RWPE1 (cell line): ENCODE measurements around the gene HIVEP3.

Experiments used
- CTCF ChIA-PET: fragments of 350-600 bp; sonication (Branson Sonifier 250); formaldehyde crosslinking; extraction: SDS; loops from one replicate; lab custom pipeline; 2021; lab: Yijun Ruan, JAX
- POLR2A ChIA-PET: fragments of 400-600 bp; formaldehyde crosslinking; extraction: SDS; loops from one replicate; lab custom pipeline; 2020; ENCODE audit warnings: antibody characterized with exemption; ENCODE audit not compliant: low non-redundant PET; lab: Yijun Ruan, JAX
- DNase-seq: peaks from one replicate; pipeline ENCODE4 v3.0.0; 2012; ENCODE audit warnings: low spot score
- H3K27ac ChIP-seq: fragments of 450-650 bp; 2 replicates; pipeline ENCODE4 v1.5.1; 2017
- TF ChIP-seq, protein P1 (sequence below): fragments of 450-650 bp; conservative IDR thresholded peaks from 2 replicates; pipeline ENCODE4 v1.5.1; 2017; ENCODE audit warnings: low read depth, mild to moderate bottlenecking

HIVEP3 gene

GRCh38 chr1:41902159-41902577 is 16.6 kb downstream of the HIVEP3 start:
- H3K27ac ChIP-seq, result peak overlapping the region; percentile 76

GRCh38 chr1:41901551-41901950 is 17.2 kb downstream of the HIVEP3 start:
- H3K27ac ChIP-seq, result peak overlapping the region; percentile 76
- TF ChIP-seq, protein P1, sequence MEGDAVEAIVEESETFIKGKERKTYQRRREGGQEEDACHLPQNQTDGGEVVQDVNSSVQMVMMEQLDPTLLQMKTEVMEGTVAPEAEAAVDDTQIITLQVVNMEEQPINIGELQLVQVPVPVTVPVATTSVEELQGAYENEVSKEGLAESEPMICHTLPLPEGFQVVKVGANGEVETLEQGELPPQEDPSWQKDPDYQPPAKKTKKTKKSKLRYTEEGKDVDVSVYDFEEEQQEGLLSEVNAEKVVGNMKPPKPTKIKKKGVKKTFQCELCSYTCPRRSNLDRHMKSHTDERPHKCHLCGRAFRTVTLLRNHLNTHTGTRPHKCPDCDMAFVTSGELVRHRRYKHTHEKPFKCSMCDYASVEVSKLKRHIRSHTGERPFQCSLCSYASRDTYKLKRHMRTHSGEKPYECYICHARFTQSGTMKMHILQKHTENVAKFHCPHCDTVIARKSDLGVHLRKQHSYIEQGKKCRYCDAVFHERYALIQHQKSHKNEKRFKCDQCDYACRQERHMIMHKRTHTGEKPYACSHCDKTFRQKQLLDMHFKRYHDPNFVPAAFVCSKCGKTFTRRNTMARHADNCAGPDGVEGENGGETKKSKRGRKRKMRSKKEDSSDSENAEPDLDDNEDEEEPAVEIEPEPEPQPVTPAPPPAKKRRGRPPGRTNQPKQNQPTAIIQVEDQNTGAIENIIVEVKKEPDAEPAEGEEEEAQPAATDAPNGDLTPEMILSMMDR, result no peak
- POLR2A ChIA-PET, result no interaction called here
- no peak for DNase-seq
- CTCF ChIA-PET, result no interaction called here

More at GRCh38 chr1:41902159-41902577, 16.6 kb downstream of the HIVEP3 start:
- TF ChIP-seq, protein P1, result no peak
- peak; percentile 46 for DNase-seq
- ChIA-PET POLR2A (no interaction called here), CTCF (no interaction called here)

GRCh38 chr1:41900603-41901444 is 17.9 kb downstream of the HIVEP3 start:
- TF ChIP-seq, protein P1, result no peak
- POLR2A ChIA-PET, result no interaction called here
- CTCF ChIA-PET, result interaction anchor here (0.7 kb wide), 1 partner anchor 9 kb away, joined by 4 read pairs; no protein-coding TSS in a partner anchor
- DNase-seq, result peak; percentile 93
- H3K27ac ChIP-seq, result peak overlapping the region; percentile 76

GRCh38 chr1:41898191-41898713 is 20.5 kb downstream of the HIVEP3 start:
- POLR2A ChIA-PET, result no interaction called here

GRCh38 chr1:41895552-41895951 is 23.2 kb downstream of the HIVEP3 start:
- ChIA-PET CTCF (interaction anchor here (0.6 kb wide), 1 partner anchor 508 kb away, joined by 6 read pairs; no protein-coding TSS in a partner anchor), POLR2A (no interaction called here)
- peak overlapping the region; percentile 39; the same call in 1 of the 2 replicates for H3K27ac ChIP-seq
- no peak for DNase-seq
- TF ChIP-seq, protein P1, result no peak

More at GRCh38 chr1:41898191-41898713, 20.5 kb downstream of the HIVEP3 start:
- H3K27ac ChIP-seq, result peak overlapping the region; percentile 40; the same call in 1 of the 2 replicates
- TF ChIP-seq, protein P1, result no peak
- DNase-seq, result no peak
- CTCF ChIA-PET, result no interaction called here

- ChIA-PET CTCF (interaction anchor here (0.6 kb wide), 1 partner anchor 507 kb away, joined by 6 read pairs; no protein-coding TSS in a partner anchor), POLR2A (no interaction called here)
- TF ChIP-seq, protein P1, result no peak
- peak overlapping the region; percentile 39; the same call in 1 of the 2 replicates for H3K27ac ChIP-seq
- DNase-seq, result no peak
These were observed 23.8 kb downstream of the HIVEP3 start for GRCh38 chr1:41894808-41895483.
